K562 (cell line): ENCODE data around the gene RPS6KA2. TPM values are rescaled to one million over a fixed set of nuclear protein-coding genes. Genes with fewer than 3 reads are reported as not detected.

ENCODE experiments used
- ATAC-seq: fragments of 200-7000 bp; cut with Tn5 transposase; 3 replicates; pipeline ENCODE4 v1.9.1; 2020; ENCODE audit warnings: moderate library complexity
- BruUV-seq: library from RNA; stranded (reverse); fragments of 400-500 nt; replicated peaks from 2 replicates; lab custom pipeline; 2021; lab: Mats Ljungman, UMichigan
- CTCF ChIA-PET: fragments of 300-600 bp; formaldehyde crosslinking; extraction: SDS; loops from one replicate; lab custom pipeline; 2021; ENCODE audit warnings: low intra/inter-chr PET ratio; lab: Yijun Ruan, JAX
- POLR2A ChIA-PET: fragments of 300-600, 350-650 bp; sonication (Branson Sonifier 250); formaldehyde crosslinking; extraction: SDS; loops from one replicate; lab custom pipeline; 2021; ENCODE audit warnings: antibody characterized with exemption, inconsistent platforms; lab: Yijun Ruan, JAX
- DNase-seq, 4 experiments: peaks; one replicate each; pipeline versions ENCODE4 v3.0.0 to v3.0.0-alpha.2; 2011 to 2018; ENCODE audit warnings: low spot score in 3 of 4, mixed read lengths in 3 of 4; ENCODE audit errors: extremely low read depth in 1 of 4
- FAIRE-seq: peaks from 2 replicates; lab custom pipeline; 2011; peaks lifted over from hg19 to GRCh38; lab: Jason Lieb, UNC
- H2AFZ ChIP-seq: 2 replicates; pipeline ENCODE4 v1.6.0; 2011; ENCODE audit warnings: low read depth, low read length, control low read depth, inconsistent platforms
- H3K27ac ChIP-seq: fragments of 200-600 bp; 3 replicates; pipeline ENCODE4 v1.8.0; 2011; ENCODE audit warnings: low read depth, mild to moderate bottlenecking, control low read depth, inconsistent platforms, low read length, moderate library complexity, mixed read lengths; ENCODE audit errors: extremely low read depth
- H3K27me3 ChIP-seq, 2 experiments: fragments of 300-600 bp in 1 of 2; 2 replicates in 1 of 2; 3 replicates in 1 of 2; pipeline versions ENCODE4 v1.6.0 to v1.8.0; 2011; ENCODE audit warnings: inconsistent platforms in 2 of 2, low read length in 2 of 2, mild to moderate bottlenecking in 1 of 2, mixed read lengths in 1 of 2, moderate library complexity in 1 of 2; ENCODE audit not compliant: control insufficient read depth in 2 of 2, insufficient read depth in 2 of 2
- H3K36me3 ChIP-seq: fragments of 300-600 bp; 3 replicates; pipeline ENCODE4 v1.8.0; 2011; ENCODE audit warnings: mild to moderate bottlenecking, low read length, inconsistent platforms; ENCODE audit not compliant: control insufficient read depth, insufficient read depth
- H3K4me1 ChIP-seq, 2 experiments: fragments of 200-600 bp in 1 of 2; replicated peaks in 1 of 2; 2 replicates in 1 of 2; 3 replicates in 1 of 2; pipeline versions ENCODE4 v1.5.1 to v1.8.0; 2011; ENCODE audit warnings: inconsistent platforms in 2 of 2, low read length in 2 of 2, mild to moderate bottlenecking in 1 of 2, mixed read lengths in 1 of 2, moderate library complexity in 1 of 2; ENCODE audit not compliant: control insufficient read depth in 2 of 2, insufficient read depth in 2 of 2
- H3K4me2 ChIP-seq: 2 replicates; pipeline ENCODE4 v1.6.1; 2011; ENCODE audit warnings: low read length, control low read depth, inconsistent platforms, mixed read lengths; ENCODE audit not compliant: insufficient read depth
- H3K4me3 ChIP-seq: fragments of 200-600 bp; sonication (generic), shearing (Covaris generic); 2 replicates; pipeline ENCODE4 v1.5.1; 2016; ENCODE audit warnings: control low read depth, inconsistent platforms
- H3K79me2 ChIP-seq: fragments of 200-600 bp; 3 replicates; pipeline ENCODE4 v1.8.0; 2011; ENCODE audit warnings: low read length, inconsistent platforms; ENCODE audit not compliant: control insufficient read depth, insufficient read depth
- H3K9ac ChIP-seq, 2 experiments: 2 replicates each; pipeline versions ENCODE4 v1.6.0 to v1.6.1; 2011; ENCODE audit warnings: low read depth in 2 of 2, low read length in 2 of 2, control low read depth in 1 of 2, inconsistent platforms in 1 of 2, mild to moderate bottlenecking in 1 of 2, mixed read lengths in 1 of 2; ENCODE audit not compliant: insufficient read depth in 1 of 2
- H3K9me1 ChIP-seq: one replicate; pipeline ENCODE4 v1.6.0; 2011; ENCODE audit warnings: inconsistent platforms, mild to moderate bottlenecking, low read length, moderate library complexity; ENCODE audit not compliant: control insufficient read depth, insufficient read depth
- H3K9me3 ChIP-seq: replicated peaks from 2 replicates; pipeline ENCODE4 v1.5.1; 2011; ENCODE audit warnings: low read depth, low read length, inconsistent platforms; ENCODE audit not compliant: control insufficient read depth, insufficient read depth
- H4K20me1 ChIP-seq: replicated peaks from 2 replicates; pipeline ENCODE4 v1.6.1; 2011; ENCODE audit warnings: low read length, inconsistent platforms, mixed read lengths; ENCODE audit not compliant: control insufficient read depth, insufficient read depth
- NFATC3 ChIP-seq: fragments of 450-650 bp; IDR thresholded peaks from 2 replicates; pipeline ENCODE4 v1.6.1; 2017; ENCODE audit warnings: mild to moderate bottlenecking
- SIX5 ChIP-seq, 2 experiments: IDR thresholded peaks; 2 replicates each; pipeline ENCODE4 v1.6.1; 2011; ENCODE audit warnings: low read length in 2 of 2, borderline replicate concordance in 1 of 2, low read depth in 1 of 2, mild to moderate bottlenecking in 1 of 2, moderate library complexity in 1 of 2; ENCODE audit not compliant: insufficient read depth in 1 of 2
- TCF3 ChIP-seq: sonication (generic); formaldehyde crosslinking; IDR thresholded peaks from 2 replicates; pipeline ENCODE4 v1.4.0; 2020; ENCODE audit warnings: mild to moderate bottlenecking, missing genetic modification reagents
- ZNF644 ChIP-seq: fragments of 200-800 bp; sonication (Bioruptor generic); IDR thresholded peaks from 2 replicates; pipeline ENCODE4 v1.6.1; 2016; ENCODE audit warnings: low read depth, missing genetic modification characterization, missing compliant biosample characterization
- ZNF707 ChIP-seq: fragments of 250-450 bp; sonication (Bioruptor Pico); conservative IDR thresholded peaks from 2 replicates; pipeline ENCODE4 v1.8.0; 2022; ENCODE audit warnings: inconsistent platforms, mild to moderate bottlenecking, moderate library complexity
- WGBS: fragments of 100-300 bp; shearing (Covaris generic); methylation state at CpG from one replicate; pipeline ENCODE4 v1.1.6; 2016; ENCODE audit warnings: low coverage, mixed read lengths; ENCODE audit not compliant: insufficient coverage; ENCODE audit errors: missing lambda C conversion rate; 5-methylcytosine and 5-hydroxymethylcytosine counted together
- in situ Hi-C: fragments of 300-500 bp; cut with MboI; formaldehyde crosslinking; loops from 4 replicates; pipeline ENCODE4 v1.15.0; 2018; ENCODE audit warnings: inconsistent platforms, mixed read lengths
- intact Hi-C: fragments of 100-400 bp; cut with micrococcal nuclease; formaldehyde crosslinking; loops from 2 replicates; pipeline ENCODE4 v1.14.2; 2022
- polyA plus RNA-seq, 8 experiments: library from polyadenylated mRNA; depleted of rRNA in 4 of 8; stranded (reverse) in 5 of 8; unstranded in 3 of 8; fragments of >200 nt; fragmentation: Nextera tagmentation in 2 of 8; fragmentation: Illumina TruSeq in 1 of 8; extraction: Ambion mirVana in 2 of 8; extraction: Trizol in 1 of 8; gene quantifications; 2 replicates each; pipeline versions ENCODE4 v1.2.1 to v1.2.3, GENCODE V29; 2011 to 2014; ENCODE audit warnings: inconsistent platforms in 1 of 8, missing spikeins in 1 of 8
- total RNA-seq, 7 experiments: library from RNA; depleted of rRNA in 6 of 7; stranded (reverse); fragments of >200 nt in 6 of 7; fragmentation: Illumina TruSeq in 2 of 7; extraction: Trizol in 2 of 7; gene quantifications; 2 replicates each; pipeline versions ENCODE4 v1.2.1 to v1.2.3, GENCODE V29; 2011 to 2021; ENCODE audit warnings: low replicate concordance in 1 of 7
- TF ChIP-seq, protein P1 (sequence below): fragments of 250-450 bp; sonication (Bioruptor Pico); IDR thresholded peaks from 2 replicates; pipeline ENCODE4 v1.8.0; 2022; ENCODE audit warnings: inconsistent platforms
- TF ChIP-seq, protein P2 (sequence below): fragments of 250-450 bp; sonication (Bioruptor Pico); IDR thresholded peaks from 2 replicates; pipeline ENCODE4 v1.5.0; 2020; ENCODE audit warnings: mild to moderate bottlenecking, borderline replicate concordance

Gene RPS6KA2
- total and polyA plus RNA-seq, 9 of the 15 experiments (the other 6 are each of a cell fraction or from before 2014, with no cell fraction given), result 0.29 to 1.00 (median 0.53) TPM

DNA sequence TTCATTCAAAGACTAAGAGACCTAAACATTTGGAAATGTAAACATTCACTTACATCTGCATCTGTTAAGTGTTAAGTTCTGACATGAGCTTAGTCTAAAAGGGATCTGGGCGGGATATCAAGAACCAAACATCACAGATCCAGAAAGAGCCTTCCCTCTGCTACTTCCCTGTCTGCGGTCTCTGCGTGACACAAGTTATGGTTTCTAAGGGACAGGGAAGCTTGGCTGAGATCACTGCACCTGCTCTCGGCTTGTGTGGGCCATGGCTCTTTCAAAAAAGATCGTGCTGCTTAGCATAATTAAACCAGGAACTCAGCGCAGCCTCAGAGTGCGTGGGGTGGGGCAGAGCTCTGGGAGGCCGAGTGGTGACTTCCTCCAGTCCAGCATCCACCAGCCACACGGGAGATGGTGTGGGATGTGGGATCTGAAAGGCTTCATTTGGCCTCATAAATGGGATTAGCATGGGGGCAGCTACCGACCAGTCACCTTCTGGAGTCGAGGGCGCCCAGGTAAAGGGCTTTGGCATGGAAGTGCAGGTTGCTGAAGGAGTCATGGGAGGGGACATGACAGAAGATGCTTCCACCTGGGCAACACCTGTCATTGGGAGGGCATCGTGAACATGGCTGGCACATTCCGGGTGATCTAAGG, 23.9 kb downstream of the RPS6KA2 start:
- DNase-seq, result no peak
- no peaks in the 10 kb centered on the region for H3K36me3 ChIP-seq
- H3K9me3 ChIP-seq, result no peaks in the 10 kb centered on the region
- FAIRE-seq, result no peak
- no peak overlapping the region for H3K4me3 ChIP-seq
- ChIA-PET POLR2A (interaction anchor here (0.9 to 2.0 kb wide), 2 partner anchors 9 to 28 kb away, joined by 4 to 6 read pairs; no protein-coding TSS in a partner anchor), CTCF (no interaction called here)
- no peak overlapping the region for H2AFZ ChIP-seq
- in situ Hi-C loops, result no loop called here
- WGBS, result under 1% methylated on average over 13 of the region's 14 CpGs
- no peaks in the 10 kb centered on the region for H3K79me2 ChIP-seq
- no TSS peak for BruUV-seq
- intact Hi-C loops, result no loop called here
- no peak for ATAC-seq
- H3K27ac ChIP-seq, result no peak overlapping the region
- H3K4me2 ChIP-seq, result no peak overlapping the region
- H4K20me1 ChIP-seq, result peaks cover 5% of the 10 kb centered on the region; the same call in 1 of the 2 replicates
- TF ChIP-seq, protein P1, sequence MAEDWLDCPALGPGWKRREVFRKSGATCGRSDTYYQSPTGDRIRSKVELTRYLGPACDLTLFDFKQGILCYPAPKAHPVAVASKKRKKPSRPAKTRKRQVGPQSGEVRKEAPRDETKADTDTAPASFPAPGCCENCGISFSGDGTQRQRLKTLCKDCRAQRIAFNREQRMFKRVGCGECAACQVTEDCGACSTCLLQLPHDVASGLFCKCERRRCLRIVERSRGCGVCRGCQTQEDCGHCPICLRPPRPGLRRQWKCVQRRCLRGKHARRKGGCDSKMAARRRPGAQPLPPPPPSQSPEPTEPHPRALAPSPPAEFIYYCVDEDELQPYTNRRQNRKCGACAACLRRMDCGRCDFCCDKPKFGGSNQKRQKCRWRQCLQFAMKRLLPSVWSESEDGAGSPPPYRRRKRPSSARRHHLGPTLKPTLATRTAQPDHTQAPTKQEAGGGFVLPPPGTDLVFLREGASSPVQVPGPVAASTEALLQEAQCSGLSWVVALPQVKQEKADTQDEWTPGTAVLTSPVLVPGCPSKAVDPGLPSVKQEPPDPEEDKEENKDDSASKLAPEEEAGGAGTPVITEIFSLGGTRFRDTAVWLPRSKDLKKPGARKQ (CRISPR knock-in tag), result no peak
- TF ChIP-seq TCF3 (CRISPR knock-in tag), result no peak
- TF ChIP-seq SIX5 (IDR thresholded peaks at IDR 0.05; ENCODE audit: borderline replicate concordance in 1 of 2, insufficient read depth in 1 of 2, low read depth in 1 of 2, low read length in 2 of 2), result no peak
- TF ChIP-seq, protein P2, sequence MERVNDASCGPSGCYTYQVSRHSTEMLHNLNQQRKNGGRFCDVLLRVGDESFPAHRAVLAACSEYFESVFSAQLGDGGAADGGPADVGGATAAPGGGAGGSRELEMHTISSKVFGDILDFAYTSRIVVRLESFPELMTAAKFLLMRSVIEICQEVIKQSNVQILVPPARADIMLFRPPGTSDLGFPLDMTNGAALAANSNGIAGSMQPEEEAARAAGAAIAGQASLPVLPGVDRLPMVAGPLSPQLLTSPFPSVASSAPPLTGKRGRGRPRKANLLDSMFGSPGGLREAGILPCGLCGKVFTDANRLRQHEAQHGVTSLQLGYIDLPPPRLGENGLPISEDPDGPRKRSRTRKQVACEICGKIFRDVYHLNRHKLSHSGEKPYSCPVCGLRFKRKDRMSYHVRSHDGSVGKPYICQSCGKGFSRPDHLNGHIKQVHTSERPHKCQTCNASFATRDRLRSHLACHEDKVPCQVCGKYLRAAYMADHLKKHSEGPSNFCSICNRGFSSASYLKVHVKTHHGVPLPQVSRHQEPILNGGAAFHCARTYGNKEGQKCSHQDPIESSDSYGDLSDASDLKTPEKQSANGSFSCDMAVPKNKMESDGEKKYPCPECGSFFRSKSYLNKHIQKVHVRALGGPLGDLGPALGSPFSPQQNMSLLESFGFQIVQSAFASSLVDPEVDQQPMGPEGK (CRISPR knock-in tag), result no peak
- TF ChIP-seq ZNF707 (CRISPR knock-in tag), result no peak
- no peak for TF ChIP-seq NFATC3
- no peak for TF ChIP-seq ZNF644 (tag)
- H3K9ac ChIP-seq, result no peak overlapping the region
- H3K9me1 ChIP-seq, result no peaks in the 10 kb centered on the region
- H3K27me3 ChIP-seq, result peaks cover 6 to 29% of the 10 kb centered on the region in 2 experiments; a peak in 4 of 5 replicates
- H3K4me1 ChIP-seq, result no peaks in the 10 kb centered on the region
